A549 treated with GW870086 at 1 μM for 4 hours (cell line): Measurements from ENCODE around the gene ORAI1. TPM values are rescaled to one million over a fixed set of nuclear protein-coding genes. Genes with fewer than 3 reads are reported as not detected.

ENCODE experiments used
- total RNA-seq: library from RNA; stranded (reverse); fragments of 200-300 nt; extraction: Qiagen RNA extraction; gene quantifications from 5 replicates; pipeline ENCODE4 v1.2.3, GENCODE V29; 2022; ENCODE audit warnings: low read depth

The ORAI1 gene
- 20.7 to 37.8 TPM (median 34.7 TPM) in 5 replicates for total RNA-seq

GRCh38 chr12:121626087-121626852, at the start of gene ORAI1:
Gene ORAI1 (plus strand): TSS chr12:121626530.

GRCh38 chr12:121580959-121581685, 45.2 kb upstream of the ORAI1 start, which contains the start of gene KDM2B:
Gene KDM2B (minus strand): TSS chr12:121581023. CDS start chr12:121580911, 112 bp downstream.

GRCh38 chr12:121669521-121669900, 43.2 kb downstream of the ORAI1 start, which contains the start of gene MORN3:
Gene MORN3 (minus strand): TSS chr12:121669654. CDS start chr12:121669483, 171 bp downstream.

Other genes with a start within 250 kb of the ORAI1 start
- 36.0 to 38.1 TPM (median 36.6 TPM) in 5 replicates for gene RNF34, start 226.4 kb upstream of the ORAI1 start, total RNA-seq
- 16.9 to 21.4 TPM (median 18.0 TPM) in 5 replicates for gene KDM2B, start 45.5 kb upstream of the ORAI1 start, total RNA-seq
- 0.10 to 0.35 TPM (median 0.21 TPM) in 5 replicates for gene MORN3, start 43.1 kb downstream of the ORAI1 start, total RNA-seq
- gene TMEM120B, start 86.2 kb downstream of the ORAI1 start, total RNA-seq: 13.9 to 20.5 TPM (median 18.8 TPM) in 5 replicates
- 92.2 to 117 TPM (median 113 TPM) in 5 replicates for gene RHOF, start 167.2 kb downstream of the ORAI1 start, total RNA-seq
- gene SETD1B, start 177.5 kb downstream of the ORAI1 start, total RNA-seq: 10.2 to 14.7 TPM (median 13.0 TPM) in 5 replicates
- 1.6 to 2.2 TPM (median 2.0 TPM) in 5 replicates for gene HPD, start 232.3 kb downstream of the ORAI1 start, total RNA-seq